ENCODE measurements around the gene ATF6.

DNA sequence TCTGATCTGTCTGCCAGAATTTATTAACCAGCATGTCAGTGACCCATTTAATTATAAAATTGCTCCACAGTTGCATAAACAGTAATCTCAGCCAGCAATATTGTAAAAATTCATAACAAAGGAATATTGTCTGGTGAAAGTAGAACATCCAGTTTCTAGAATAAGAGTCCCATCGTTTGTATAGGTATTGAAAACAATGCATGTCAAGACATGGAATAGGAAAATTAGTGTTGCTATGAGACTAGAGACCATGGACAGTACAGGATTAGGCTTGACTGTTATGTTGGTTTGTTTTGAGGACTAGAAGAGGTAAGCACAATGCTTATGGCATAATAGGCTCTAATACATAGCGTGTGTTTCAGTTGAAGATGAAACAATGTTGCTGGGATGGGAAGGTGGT lies 37.1 kb downstream of the ATF6 start:
- TF ChIP-seq, protein P1, sequence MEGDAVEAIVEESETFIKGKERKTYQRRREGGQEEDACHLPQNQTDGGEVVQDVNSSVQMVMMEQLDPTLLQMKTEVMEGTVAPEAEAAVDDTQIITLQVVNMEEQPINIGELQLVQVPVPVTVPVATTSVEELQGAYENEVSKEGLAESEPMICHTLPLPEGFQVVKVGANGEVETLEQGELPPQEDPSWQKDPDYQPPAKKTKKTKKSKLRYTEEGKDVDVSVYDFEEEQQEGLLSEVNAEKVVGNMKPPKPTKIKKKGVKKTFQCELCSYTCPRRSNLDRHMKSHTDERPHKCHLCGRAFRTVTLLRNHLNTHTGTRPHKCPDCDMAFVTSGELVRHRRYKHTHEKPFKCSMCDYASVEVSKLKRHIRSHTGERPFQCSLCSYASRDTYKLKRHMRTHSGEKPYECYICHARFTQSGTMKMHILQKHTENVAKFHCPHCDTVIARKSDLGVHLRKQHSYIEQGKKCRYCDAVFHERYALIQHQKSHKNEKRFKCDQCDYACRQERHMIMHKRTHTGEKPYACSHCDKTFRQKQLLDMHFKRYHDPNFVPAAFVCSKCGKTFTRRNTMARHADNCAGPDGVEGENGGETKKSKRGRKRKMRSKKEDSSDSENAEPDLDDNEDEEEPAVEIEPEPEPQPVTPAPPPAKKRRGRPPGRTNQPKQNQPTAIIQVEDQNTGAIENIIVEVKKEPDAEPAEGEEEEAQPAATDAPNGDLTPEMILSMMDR (IDR thresholded peaks at IDR 0.05), result no peak
- no peak for TF ChIP-seq POLR2A (IDR thresholded peaks at IDR 0.05)
